Naive thymus-derived CD8-positive, alpha-beta T cell (primary cell): ENCODE results near the gene RCC2. TPM values are rescaled to one million over a fixed set of nuclear protein-coding genes. Genes with fewer than 3 reads are reported as not detected.
A peak's percentile ranks its signal among the peaks of the same experiment; 100 is the strongest.

ENCODE experiments used
- ATAC-seq, 2 donors: fragments of 150-1000 bp; cut with Tn5 transposase in 1 of 2; sonication (Bioruptor Pico), chemical (Tn5 transposase) in 1 of 2; 1 replicate in 1 of 2; 2 replicates in 1 of 2; pipeline ENCODE4 v1.10.0; 2021; ENCODE audit warnings: mild to moderate bottlenecking in 2 of 2, moderate library complexity in 2 of 2
- POLR2A ChIA-PET: fragments of 350-600 bp; sonication (Branson Sonifier 250); formaldehyde crosslinking; loops from one replicate; lab custom pipeline; 2021; ENCODE audit warnings: antibody characterized with exemption; lab: Charles Lee
- DNase-seq, 10 donors: peaks; one replicate each; pipeline versions ENCODE4 v3.0.0 to v3.0.0-alpha.2; 2020 to 2022
- H3K27ac Mint-ChIP-seq, 10 donors: one replicate each; pipeline ENCODE4 v1.8.0; 2020 to 2022; ENCODE audit warnings: mild to moderate bottlenecking in 10 of 10, mixed read lengths in 10 of 10, moderate library complexity in 4 of 10, inconsistent platforms in 1 of 10
- H3K27me3 Mint-ChIP-seq, 5 donors: one replicate each; pipeline ENCODE4 v1.8.0; 2021 to 2022; ENCODE audit warnings: mixed read lengths in 5 of 5
- H3K36me3 Mint-ChIP-seq, 3 donors: one replicate each; pipeline ENCODE4 v1.8.0; 2020 to 2022; ENCODE audit warnings: mixed read lengths in 3 of 3, mild to moderate bottlenecking in 2 of 3, inconsistent platforms in 1 of 3
- H3K4me1 Mint-ChIP-seq, 4 donors: one replicate each; pipeline ENCODE4 v1.8.0; 2021 to 2022; ENCODE audit warnings: mixed read lengths in 4 of 4
- H3K4me3 Mint-ChIP-seq, 10 donors: one replicate each; pipeline ENCODE4 v1.8.0; 2020 to 2022; ENCODE audit warnings: mild to moderate bottlenecking in 10 of 10, mixed read lengths in 10 of 10, moderate library complexity in 6 of 10, inconsistent platforms in 1 of 10
- H3K9me3 Mint-ChIP-seq, 9 donors: one replicate each; pipeline ENCODE4 v1.8.0; 2020 to 2022; ENCODE audit warnings: mixed read lengths in 9 of 9, mild to moderate bottlenecking in 3 of 9, inconsistent platforms in 1 of 9, moderate library complexity in 1 of 9
- polyA plus RNA-seq, 3 donors: library from polyadenylated mRNA; unstranded; fragments of 300-500 nt; fragmentation: Illumina TruSeq; gene quantifications; one replicate each; pipeline ENCODE4 v1.2.3, GENCODE V29; 2021
- total RNA-seq, 8 experiments: library from RNA in 2 of 8; stranded (reverse) in 2 of 8; gene quantifications; one replicate each; pipeline ENCODE4 v1.2.3 and lab custom pipeline; 2021 to 2026

Gene RCC2
- total and polyA plus RNA-seq, 5 experiments from 2014 or later, result 20.8 to 61.9 (median 37.5) TPM

GRCh38 chr1:17359031-17359430 lies 80.4 kb downstream of the RCC2 start:
- peaks cover 22 to 38% (median 26%) of the 10 kb centered on the region in 4 donors for H3K4me1 Mint-ChIP-seq
- ATAC-seq (no peak), DNase-seq (no peak)
- POLR2A ChIA-PET, result no interaction called here
- H3K9me3 Mint-ChIP-seq, result no peaks in the 10 kb centered on the region
- H3K4me3 Mint-ChIP-seq, result no peak overlapping the region
- peak overlapping the region in 4 of 10 donors; percentile 27 to 84 (median 64) for H3K27ac Mint-ChIP-seq
- peaks cover 3 to 21% (median 8%) of the 10 kb centered on the region in 3 donors for H3K36me3 Mint-ChIP-seq
- H3K27me3 Mint-ChIP-seq, result peaks cover 0 to 1% (median 0%) of the 10 kb centered on the region in 5 donors

DNA sequence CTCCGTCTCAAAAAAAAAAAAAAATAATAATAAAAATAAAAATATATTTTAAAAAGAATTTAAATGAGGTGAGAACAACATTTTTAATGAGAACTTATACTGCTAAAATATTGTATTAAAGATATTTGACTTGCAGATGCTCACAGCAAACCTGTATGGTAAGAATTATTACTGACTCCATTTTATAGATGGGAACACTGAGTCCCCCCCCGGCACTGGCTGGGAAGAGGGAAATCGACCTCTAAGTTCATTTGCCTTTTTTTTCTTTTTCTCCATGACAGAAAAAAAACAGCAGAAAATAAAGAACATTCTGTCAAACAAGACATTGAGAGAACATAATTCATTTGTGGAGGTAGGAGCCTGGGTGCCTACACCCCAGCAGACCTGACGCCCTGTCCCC lies 80.9 kb downstream of the RCC2 start:
- peaks cover 21 to 38% (median 26%) of the 10 kb centered on the region in 4 donors for H3K4me1 Mint-ChIP-seq
- ATAC-seq (no peak), DNase-seq (no peak)
- peaks cover 0 to 21% (median 8%) of the 10 kb centered on the region in 3 donors for H3K36me3 Mint-ChIP-seq
- H3K9me3 Mint-ChIP-seq, result no peaks in the 10 kb centered on the region
- POLR2A ChIA-PET, result no interaction called here
- H3K27me3 Mint-ChIP-seq, result peaks cover 0 to 1% (median 0%) of the 10 kb centered on the region in 5 donors
- H3K27ac Mint-ChIP-seq, result peak overlapping the region in 4 of 10 donors; percentile 22 to 84 (median 64)
- no peak overlapping the region for H3K4me3 Mint-ChIP-seq

Other genes starting within 250 kb of the RCC2 start
- gene PADI1, start 234.5 kb downstream of the RCC2 start, total RNA-seq, result not detected
- not detected for gene PADI1, start 234.5 kb downstream of the RCC2 start, polyA plus RNA-seq
- gene PADI3, start 190.6 kb downstream of the RCC2 start, total RNA-seq, result not detected
- gene PADI3, start 190.6 kb downstream of the RCC2 start, polyA plus RNA-seq, result not detected
- gene PADI4, start 131.5 kb downstream of the RCC2 start, total RNA-seq, result 1 to 10 TPM; 3.9 to 4.3 TPM
- 10 to 100 TPM; 10.7 to 12.8 (median 11.8) TPM for gene PADI4, start 131.5 kb downstream of the RCC2 start, polyA plus RNA-seq
- not detected for gene PADI6, start 67.5 kb downstream of the RCC2 start, total RNA-seq
- gene PADI6, start 67.5 kb downstream of the RCC2 start, polyA plus RNA-seq, result not detected
- under 1 TPM; 0.27 to 0.34 TPM for gene ARHGEF10L, start 100.0 kb upstream of the RCC2 start, total RNA-seq
- not detected for gene ARHGEF10L, start 100.0 kb upstream of the RCC2 start, polyA plus RNA-seq